Measurements from ENCODE around the gene PAEP. TPM values are rescaled to one million over a fixed set of nuclear protein-coding genes. Genes with fewer than 3 reads are reported as not detected.

The PAEP gene
- total and polyA plus RNA-seq, 4 donors: not detected

DNA sequence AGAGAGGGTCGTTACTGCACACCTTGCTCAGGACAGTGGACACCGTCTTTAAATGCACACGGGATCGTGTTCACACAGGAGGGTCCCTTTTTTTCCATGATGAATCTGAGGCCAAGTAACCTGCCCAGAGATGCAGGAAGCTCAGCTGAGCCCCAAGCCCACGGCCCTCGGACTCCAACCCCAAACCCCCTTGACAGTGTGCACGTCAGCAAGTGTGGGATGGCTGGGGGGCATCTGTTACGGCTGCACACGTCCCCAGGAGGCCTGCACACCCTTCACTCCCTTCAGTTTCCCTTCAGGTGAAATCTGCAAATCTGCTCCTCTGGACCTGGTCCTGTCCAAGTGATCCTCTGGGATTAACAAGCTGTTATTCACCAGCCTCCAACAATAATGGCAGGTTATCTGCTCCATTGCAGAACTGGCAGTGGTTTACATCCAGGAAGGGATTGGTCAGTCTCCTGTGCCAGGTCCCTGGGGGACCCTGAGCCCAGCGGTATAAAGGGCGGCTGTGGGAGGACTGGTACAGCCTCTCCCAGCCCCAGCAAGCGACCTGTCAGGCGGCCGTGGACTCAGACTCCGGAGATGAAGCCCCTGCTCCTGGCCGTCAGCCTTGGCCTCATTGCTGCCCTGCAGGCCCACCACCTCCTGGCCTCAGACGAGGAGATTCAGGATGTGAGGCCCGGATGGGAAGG lies 40.5 kb upstream of the PAEP start, which contains the start of gene LCN1:
TSS of gene LCN1 (plus strand) at position 525 of the 692 bp plus-strand sequence. CDS start at position 583, 58 bp downstream.
- H3K36me3 ChIP-seq (ENCODE audit: control insufficient read depth in 4 of 4, insufficient read depth in 3 of 4, low read depth in 1 of 4, low read length in 3 of 4): no peaks in the 10 kb centered on the region
- H3K9me3 ChIP-seq (ENCODE audit: control insufficient read depth in 4 of 4, low read length in 3 of 4): no peaks in the 10 kb centered on the region
- TF ChIP-seq EGR1 (IDR thresholded peaks at IDR 0.05; ENCODE audit: low read depth in 2 of 2): no peak
- no peak for TF ChIP-seq CTCF (IDR thresholded peaks at IDR 0.05; ENCODE audit: low read depth, low read length, missing input control)
- TF ChIP-seq HNF4G (IDR thresholded peaks at IDR 0.05): no peak
- no peak within 1 kb of the TSS for H3K4me3 ChIP-seq (ENCODE audit: low read depth in 1 of 3, low read length in 3 of 3)
- DNase-seq (ENCODE audit: low spot score): peak; percentile 25
- H3K27me3 ChIP-seq (ENCODE audit: control insufficient read depth in 4 of 4, insufficient read depth in 4 of 4, low read length in 3 of 4): peaks cover 0 to 6% (median 0%) of the 10 kb centered on the region in 4 donors
- no peak within 1 kb of the TSS for H3K27ac ChIP-seq (ENCODE audit: low read depth in 1 of 2, low read length in 2 of 2)
- WGBS: 81% methylated on average over 18 of the region's 18 CpGs
- no peak within 1 kb of the TSS for H3K9ac ChIP-seq (ENCODE audit: low read depth in 1 of 2, low read length in 2 of 2)
- no peaks in the 10 kb centered on the region for H3K4me1 ChIP-seq (ENCODE audit: control insufficient read depth in 4 of 4, insufficient read depth in 4 of 4, low read length in 3 of 4)

GRCh38 chr9:135521608-135522095 lies 39.9 kb upstream of the PAEP start:
- no peaks in the 10 kb centered on the region for H3K4me1 ChIP-seq (ENCODE audit: control insufficient read depth in 4 of 4, insufficient read depth in 4 of 4, low read length in 3 of 4)
- no peak overlapping the region for H3K9ac ChIP-seq (ENCODE audit: low read depth in 1 of 2, low read length in 2 of 2)
- H3K27ac ChIP-seq (ENCODE audit: low read depth in 1 of 2, low read length in 2 of 2): no peak overlapping the region
- no peak for TF ChIP-seq REST (IDR thresholded peaks at IDR 0.05)
- no peak for TF ChIP-seq HNF4A (conservative IDR thresholded peaks at IDR 0.05)
- no peak for TF ChIP-seq GABPA (IDR thresholded peaks at IDR 0.05 in 1 of 2, conservative IDR thresholded peaks at IDR 0.05 in 1 of 2)
- no peaks in the 10 kb centered on the region for H3K36me3 ChIP-seq (ENCODE audit: control insufficient read depth in 4 of 4, insufficient read depth in 3 of 4, low read depth in 1 of 4, low read length in 3 of 4)
- WGBS: 86% methylated on average over 10 of the region's 11 CpGs
- H3K4me3 ChIP-seq (ENCODE audit: low read depth in 1 of 3, low read length in 3 of 3): no peak overlapping the region
- H3K27me3 ChIP-seq (ENCODE audit: control insufficient read depth in 4 of 4, insufficient read depth in 4 of 4, low read length in 3 of 4): peaks cover 0 to 6% (median 0%) of the 10 kb centered on the region in 4 donors
- no peaks in the 10 kb centered on the region for H3K9me3 ChIP-seq (ENCODE audit: control insufficient read depth in 4 of 4, low read length in 3 of 4)
- no peak for DNase-seq (ENCODE audit: low spot score)

DNA sequence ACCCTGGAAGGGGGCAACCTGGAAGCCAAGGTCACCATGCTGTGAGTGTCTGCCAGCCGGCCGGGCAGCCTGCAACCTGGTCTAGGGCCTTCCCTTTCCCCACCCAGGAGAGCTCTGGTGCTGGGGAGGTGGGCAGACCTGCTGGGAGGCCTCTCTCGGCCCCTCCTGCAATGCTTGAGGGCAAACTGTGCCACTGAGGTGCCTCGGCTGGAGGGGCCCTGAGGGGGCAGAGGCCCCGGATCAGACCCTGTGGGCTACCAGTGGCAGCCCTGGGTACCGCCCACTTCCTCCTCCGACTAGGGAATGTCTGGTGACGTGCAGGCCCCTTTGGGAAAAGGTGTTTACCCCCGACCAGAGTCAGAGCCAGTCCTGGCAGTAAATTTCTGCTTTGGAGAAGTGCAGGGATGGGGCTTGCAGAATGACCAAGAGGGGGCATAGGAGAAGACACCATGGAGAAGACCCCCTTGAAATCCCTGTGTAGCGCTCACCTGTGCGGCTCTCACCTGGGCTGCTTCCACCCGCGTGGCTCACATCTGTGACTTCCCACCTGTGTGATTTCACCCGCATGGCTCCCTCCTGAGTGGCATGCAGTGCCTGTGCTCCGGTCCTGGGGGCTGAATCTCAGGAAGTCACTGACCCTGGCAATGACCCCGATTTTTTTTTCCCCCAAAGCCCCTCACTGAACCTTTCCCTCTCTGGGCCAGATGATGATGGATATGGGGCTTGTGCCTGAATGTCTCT lies 39.2 kb upstream of the PAEP start:
- DNase-seq (ENCODE audit: low spot score): peak; percentile 27
- Histone ChIP-seq H3K9ac (ENCODE audit: low read depth in 1 of 2, low read length in 2 of 2) (no peak overlapping the region), H3K4me1 (ENCODE audit: control insufficient read depth in 4 of 4, insufficient read depth in 4 of 4, low read length in 3 of 4) (no peaks in the 10 kb centered on the region), H3K27ac (ENCODE audit: low read depth in 1 of 2, low read length in 2 of 2) (no peak overlapping the region), H3K27me3 (ENCODE audit: control insufficient read depth in 4 of 4, insufficient read depth in 4 of 4, low read length in 3 of 4) (peaks cover 0 to 6% (median 0%) of the 10 kb centered on the region in 4 donors), H3K9me3 (ENCODE audit: control insufficient read depth in 4 of 4, low read length in 3 of 4) (no peaks in the 10 kb centered on the region), H3K4me3 (ENCODE audit: low read depth in 1 of 3, low read length in 3 of 3) (no peak overlapping the region), H3K36me3 (ENCODE audit: control insufficient read depth in 4 of 4, insufficient read depth in 3 of 4, low read depth in 1 of 4, low read length in 3 of 4) (no peaks in the 10 kb centered on the region)
- 73% methylated on average over 16 of the region's 16 CpGs for WGBS
- TF ChIP-seq TAF1 (conservative IDR thresholded peaks at IDR 0.05): no peak
- TF ChIP-seq MAX (IDR thresholded peaks at IDR 0.05): no peak
- no peak for TF ChIP-seq RAD21 (IDR thresholded peaks at IDR 0.05)
- TF ChIP-seq, protein P1, sequence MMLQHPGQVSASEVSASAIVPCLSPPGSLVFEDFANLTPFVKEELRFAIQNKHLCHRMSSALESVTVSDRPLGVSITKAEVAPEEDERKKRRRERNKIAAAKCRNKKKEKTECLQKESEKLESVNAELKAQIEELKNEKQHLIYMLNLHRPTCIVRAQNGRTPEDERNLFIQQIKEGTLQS (IDR thresholded peaks at IDR 0.05): no peak
- TF ChIP-seq HNF4G (IDR thresholded peaks at IDR 0.05): no peak
- no peak for TF ChIP-seq FOXA1 (IDR thresholded peaks at IDR 0.05)
- TF ChIP-seq FOXA2 (IDR thresholded peaks at IDR 0.05): no peak
- TF ChIP-seq SP1 (IDR thresholded peaks at IDR 0.05): no peak
- TF ChIP-seq EGR1 (IDR thresholded peaks at IDR 0.05; ENCODE audit: low read depth in 2 of 2): no peak
- no peak for TF ChIP-seq CTCF (IDR thresholded peaks at IDR 0.05; ENCODE audit: low read depth, low read length, missing input control)
- TF ChIP-seq GABPA (IDR thresholded peaks at IDR 0.05 in 1 of 2, conservative IDR thresholded peaks at IDR 0.05 in 1 of 2): no peak
- TF ChIP-seq NR2F2 (IDR thresholded peaks at IDR 0.05): no peak
- no peak for TF ChIP-seq RXRA (IDR thresholded peaks at IDR 0.05)
